K562 (cell line): ENCODE measurements around the gene AP1G1. TPM values are rescaled to one million over a fixed set of nuclear protein-coding genes. Genes with fewer than 3 reads are reported as not detected.

Experiments
- ATAC-seq: fragments of 200-7000 bp; cut with Tn5 transposase; 3 replicates; pipeline ENCODE4 v1.9.1; 2020; ENCODE audit warnings: moderate library complexity
- BruUV-seq: library from RNA; stranded (reverse); fragments of 400-500 nt; replicated peaks from 2 replicates; lab custom pipeline; 2021; lab: Mats Ljungman, UMichigan
- CTCF ChIA-PET: fragments of 300-600 bp; formaldehyde crosslinking; extraction: SDS; loops from one replicate; lab custom pipeline; 2021; ENCODE audit warnings: low intra/inter-chr PET ratio; lab: Yijun Ruan, JAX
- POLR2A ChIA-PET: fragments of 300-600, 350-650 bp; sonication (Branson Sonifier 250); formaldehyde crosslinking; extraction: SDS; loops from one replicate; lab custom pipeline; 2021; ENCODE audit warnings: antibody characterized with exemption, inconsistent platforms; lab: Yijun Ruan, JAX
- DNase-seq, 4 experiments: peaks; one replicate each; pipeline versions ENCODE4 v3.0.0 to v3.0.0-alpha.2; 2011 to 2018; ENCODE audit warnings: low spot score in 3 of 4, mixed read lengths in 3 of 4; ENCODE audit errors: extremely low read depth in 1 of 4
- FAIRE-seq: peaks from 2 replicates; lab custom pipeline; 2011; peaks lifted over from hg19 to GRCh38; lab: Jason Lieb, UNC
- H2AFZ ChIP-seq: 2 replicates; pipeline ENCODE4 v1.6.0; 2011; ENCODE audit warnings: low read depth, low read length, control low read depth, inconsistent platforms
- H3K27ac ChIP-seq: fragments of 200-600 bp; 3 replicates; pipeline ENCODE4 v1.8.0; 2011; ENCODE audit warnings: low read depth, mild to moderate bottlenecking, control low read depth, inconsistent platforms, low read length, moderate library complexity, mixed read lengths; ENCODE audit errors: extremely low read depth
- H3K27me3 ChIP-seq, 2 experiments: fragments of 300-600 bp in 1 of 2; 2 replicates in 1 of 2; 3 replicates in 1 of 2; pipeline versions ENCODE4 v1.6.0 to v1.8.0; 2011; ENCODE audit warnings: inconsistent platforms in 2 of 2, low read length in 2 of 2, mild to moderate bottlenecking in 1 of 2, mixed read lengths in 1 of 2, moderate library complexity in 1 of 2; ENCODE audit not compliant: control insufficient read depth in 2 of 2, insufficient read depth in 2 of 2
- H3K36me3 ChIP-seq: fragments of 300-600 bp; 3 replicates; pipeline ENCODE4 v1.8.0; 2011; ENCODE audit warnings: mild to moderate bottlenecking, low read length, inconsistent platforms; ENCODE audit not compliant: control insufficient read depth, insufficient read depth
- H3K4me1 ChIP-seq, 2 experiments: fragments of 200-600 bp in 1 of 2; replicated peaks in 1 of 2; 2 replicates in 1 of 2; 3 replicates in 1 of 2; pipeline versions ENCODE4 v1.5.1 to v1.8.0; 2011; ENCODE audit warnings: inconsistent platforms in 2 of 2, low read length in 2 of 2, mild to moderate bottlenecking in 1 of 2, mixed read lengths in 1 of 2, moderate library complexity in 1 of 2; ENCODE audit not compliant: control insufficient read depth in 2 of 2, insufficient read depth in 2 of 2
- H3K4me2 ChIP-seq: 2 replicates; pipeline ENCODE4 v1.6.1; 2011; ENCODE audit warnings: low read length, control low read depth, inconsistent platforms, mixed read lengths; ENCODE audit not compliant: insufficient read depth
- H3K4me3 ChIP-seq: fragments of 200-600 bp; sonication (generic), shearing (Covaris generic); 2 replicates; pipeline ENCODE4 v1.5.1; 2016; ENCODE audit warnings: control low read depth, inconsistent platforms
- H3K79me2 ChIP-seq: fragments of 200-600 bp; 3 replicates; pipeline ENCODE4 v1.8.0; 2011; ENCODE audit warnings: low read length, inconsistent platforms; ENCODE audit not compliant: control insufficient read depth, insufficient read depth
- H3K9ac ChIP-seq, 2 experiments: 2 replicates each; pipeline versions ENCODE4 v1.6.0 to v1.6.1; 2011; ENCODE audit warnings: low read depth in 2 of 2, low read length in 2 of 2, control low read depth in 1 of 2, inconsistent platforms in 1 of 2, mild to moderate bottlenecking in 1 of 2, mixed read lengths in 1 of 2; ENCODE audit not compliant: insufficient read depth in 1 of 2
- H3K9me1 ChIP-seq: one replicate; pipeline ENCODE4 v1.6.0; 2011; ENCODE audit warnings: inconsistent platforms, mild to moderate bottlenecking, low read length, moderate library complexity; ENCODE audit not compliant: control insufficient read depth, insufficient read depth
- H3K9me3 ChIP-seq: replicated peaks from 2 replicates; pipeline ENCODE4 v1.5.1; 2011; ENCODE audit warnings: low read depth, low read length, inconsistent platforms; ENCODE audit not compliant: control insufficient read depth, insufficient read depth
- H4K20me1 ChIP-seq: replicated peaks from 2 replicates; pipeline ENCODE4 v1.6.1; 2011; ENCODE audit warnings: low read length, inconsistent platforms, mixed read lengths; ENCODE audit not compliant: control insufficient read depth, insufficient read depth
- HDAC2 ChIP-seq: fragments of 450-650 bp; IDR thresholded peaks from 2 replicates; pipeline ENCODE4 v1.6.1; 2016; ENCODE audit warnings: mild to moderate bottlenecking
- HNRNPK ChIP-seq: fragments of 200-400 bp; formaldehyde crosslinking; IDR thresholded peaks from one replicate; pipeline ENCODE4 v1.6.1; 2018; ENCODE audit warnings: mild to moderate bottlenecking, low read depth, low read length; ENCODE audit not compliant: poor library complexity, severe bottlenecking
- NCOA4 ChIP-seq: fragments of 450-650 bp; IDR thresholded peaks from 2 replicates; pipeline ENCODE4 v1.6.1; 2018; ENCODE audit warnings: mild to moderate bottlenecking; ENCODE audit not compliant: partially characterized antibody
- SIN3B ChIP-seq: fragments of 450-650 bp; IDR thresholded peaks from 2 replicates; pipeline ENCODE4 v1.6.1; 2017; ENCODE audit warnings: low read depth, mild to moderate bottlenecking, moderate library complexity
- ZFPM2 ChIP-seq: fragments of 250-450 bp; sonication (Bioruptor Pico); IDR thresholded peaks from 2 replicates; pipeline ENCODE4 v1.5.1; 2022; ENCODE audit warnings: mild to moderate bottlenecking
- ZNF121 ChIP-seq: sonication (generic); formaldehyde crosslinking; conservative IDR thresholded peaks from 2 replicates; pipeline ENCODE4 v1.8.0; 2022; ENCODE audit warnings: missing genetic modification reagents
- WGBS: fragments of 100-300 bp; shearing (Covaris generic); methylation state at CpG from one replicate; pipeline ENCODE4 v1.1.6; 2016; ENCODE audit warnings: low coverage, mixed read lengths; ENCODE audit not compliant: insufficient coverage; ENCODE audit errors: missing lambda C conversion rate; 5-methylcytosine and 5-hydroxymethylcytosine counted together
- in situ Hi-C: fragments of 300-500 bp; cut with MboI; formaldehyde crosslinking; loops from 4 replicates; pipeline ENCODE4 v1.15.0; 2018; ENCODE audit warnings: inconsistent platforms, mixed read lengths
- intact Hi-C: fragments of 100-400 bp; cut with micrococcal nuclease; formaldehyde crosslinking; loops from 2 replicates; pipeline ENCODE4 v1.14.2; 2022
- polyA plus RNA-seq, 8 experiments: library from polyadenylated mRNA; depleted of rRNA in 4 of 8; stranded (reverse) in 5 of 8; unstranded in 3 of 8; fragments of >200 nt; fragmentation: Nextera tagmentation in 2 of 8; fragmentation: Illumina TruSeq in 1 of 8; extraction: Ambion mirVana in 2 of 8; extraction: Trizol in 1 of 8; gene quantifications; 2 replicates each; pipeline versions ENCODE4 v1.2.1 to v1.2.3, GENCODE V29; 2011 to 2014; ENCODE audit warnings: inconsistent platforms in 1 of 8, missing spikeins in 1 of 8
- total RNA-seq, 7 experiments: library from RNA; depleted of rRNA in 6 of 7; stranded (reverse); fragments of >200 nt in 6 of 7; fragmentation: Illumina TruSeq in 2 of 7; extraction: Trizol in 2 of 7; gene quantifications; 2 replicates each; pipeline versions ENCODE4 v1.2.1 to v1.2.3, GENCODE V29; 2011 to 2021; ENCODE audit warnings: low replicate concordance in 1 of 7

Gene AP1G1
- total and polyA plus RNA-seq, 9 of the 15 experiments (the other 6 are each of a cell fraction or from before 2014, with no cell fraction given): 7.0 to 59.2 (median 42.0) TPM

DNA sequence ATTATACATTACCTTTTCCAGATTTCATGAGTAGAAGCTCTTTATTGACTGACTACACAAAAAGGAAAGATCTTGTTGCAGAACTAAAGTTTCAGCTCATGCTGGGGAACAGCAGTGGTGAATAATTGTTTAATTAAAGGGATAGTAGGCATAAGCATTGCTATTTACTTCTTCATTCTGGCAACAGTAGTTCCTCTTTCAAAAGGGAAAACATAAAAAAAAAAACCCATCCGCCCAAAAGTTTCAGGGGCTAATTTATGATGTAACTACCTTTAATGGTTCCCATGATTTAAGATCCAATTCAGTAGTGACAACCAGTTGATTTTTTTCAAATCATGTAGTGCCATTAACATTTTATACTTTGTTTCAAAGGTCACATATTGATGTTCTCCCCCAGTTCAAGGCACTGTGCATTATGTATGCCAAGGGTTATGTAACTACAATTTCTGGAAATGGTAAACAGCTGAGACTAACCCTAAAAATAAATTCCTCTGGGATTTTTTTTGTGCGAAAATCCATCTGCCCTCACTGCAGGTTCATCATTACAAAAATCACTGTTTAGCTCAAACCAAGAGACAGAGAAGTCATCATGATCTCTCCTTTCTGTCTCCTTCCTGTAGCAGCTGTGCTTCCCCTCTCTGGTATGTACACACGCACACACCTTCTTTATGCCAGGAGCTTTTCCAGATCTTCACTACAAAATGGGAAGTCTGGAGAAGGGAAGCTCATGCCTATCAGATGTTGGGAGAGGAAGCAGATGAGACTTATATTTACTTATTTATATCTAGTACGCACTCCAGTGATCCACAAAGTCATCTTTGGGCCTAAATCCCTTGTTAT lies 81.9 kb downstream of the AP1G1 start:
- peaks cover 14% of the 10 kb centered on the region for H3K36me3 ChIP-seq
- no TSS peak for BruUV-seq
- ChIA-PET CTCF (no interaction called here), POLR2A (interaction anchor here (0.7 kb wide), 2 partner anchors 9 to 13 kb away, joined by 3 read pairs; no protein-coding TSS in a partner anchor)
- no peak overlapping the region for H3K4me2 ChIP-seq
- DNase-seq: no peak
- no peak overlapping the region for H3K9ac ChIP-seq
- H3K4me3 ChIP-seq: no peak overlapping the region
- peaks cover 14% of the 10 kb centered on the region; the same call in 2 of the 3 replicates for H3K79me2 ChIP-seq
- H3K27me3 ChIP-seq: no peaks in the 10 kb centered on the region
- H3K27ac ChIP-seq: no peak overlapping the region
- H4K20me1 ChIP-seq: no peaks in the 10 kb centered on the region
- in situ Hi-C loops (no loop called here), intact Hi-C loops (no loop called here)
- WGBS: 61% methylated on average over 4 of the region's 4 CpGs
- no peaks in the 10 kb centered on the region for H3K9me3 ChIP-seq
- no peak for ATAC-seq
- TF ChIP-seq HDAC2: no peak
- no peak for TF ChIP-seq ZFPM2
- no peak for TF ChIP-seq ZNF121 (CRISPR knock-in tag)
- TF ChIP-seq SIN3B: no peak
- TF ChIP-seq NCOA4: no peak
- no peak for TF ChIP-seq HNRNPK
- no peak for FAIRE-seq
- no peaks in the 10 kb centered on the region for H3K9me1 ChIP-seq
- H3K4me1 ChIP-seq: peaks cover 16 to 18% of the 10 kb centered on the region in 2 experiments; a peak in 4 of 5 replicates
- H2AFZ ChIP-seq: no peak overlapping the region
